ENCODE results near the gene EIF3B.

GRCh38 chr7:2379821-2380450, 25.3 kb downstream of the EIF3B start:
- no peak for TF ChIP-seq POLR2AphosphoS5 (IDR thresholded peaks at IDR 0.05)
- TF ChIP-seq, protein P1, sequence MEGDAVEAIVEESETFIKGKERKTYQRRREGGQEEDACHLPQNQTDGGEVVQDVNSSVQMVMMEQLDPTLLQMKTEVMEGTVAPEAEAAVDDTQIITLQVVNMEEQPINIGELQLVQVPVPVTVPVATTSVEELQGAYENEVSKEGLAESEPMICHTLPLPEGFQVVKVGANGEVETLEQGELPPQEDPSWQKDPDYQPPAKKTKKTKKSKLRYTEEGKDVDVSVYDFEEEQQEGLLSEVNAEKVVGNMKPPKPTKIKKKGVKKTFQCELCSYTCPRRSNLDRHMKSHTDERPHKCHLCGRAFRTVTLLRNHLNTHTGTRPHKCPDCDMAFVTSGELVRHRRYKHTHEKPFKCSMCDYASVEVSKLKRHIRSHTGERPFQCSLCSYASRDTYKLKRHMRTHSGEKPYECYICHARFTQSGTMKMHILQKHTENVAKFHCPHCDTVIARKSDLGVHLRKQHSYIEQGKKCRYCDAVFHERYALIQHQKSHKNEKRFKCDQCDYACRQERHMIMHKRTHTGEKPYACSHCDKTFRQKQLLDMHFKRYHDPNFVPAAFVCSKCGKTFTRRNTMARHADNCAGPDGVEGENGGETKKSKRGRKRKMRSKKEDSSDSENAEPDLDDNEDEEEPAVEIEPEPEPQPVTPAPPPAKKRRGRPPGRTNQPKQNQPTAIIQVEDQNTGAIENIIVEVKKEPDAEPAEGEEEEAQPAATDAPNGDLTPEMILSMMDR (IDR thresholded peaks at IDR 0.05) = no peak
- no peak for TF ChIP-seq POLR2A (IDR thresholded peaks at IDR 0.05; ENCODE audit: low read depth)
- TF ChIP-seq EP300 (IDR thresholded peaks at IDR 0.05) = no peak
